ENCODE data around the gene PRPF39. TPM values are rescaled to one million over a fixed set of nuclear protein-coding genes. Genes with fewer than 3 reads are reported as not detected.

PRPF39 gene
- 10 to 100 TPM; 15.1 to 25.1 TPM for total RNA-seq
- polyA plus RNA-seq, result 10 to 100 TPM in 1 of 2 donors, 1 to 10 TPM in 1; 3.1 to 15.0 TPM

GRCh38 chr14:45083976-45084722, at the start of gene PRPF39:
Gene PRPF39 (plus strand): TSS chr14:45084116. CDS start chr14:45095240, 11,124 bp downstream.
- Histone ChIP-seq H3K4me1 (ENCODE audit: control insufficient read depth in 4 of 4, insufficient read depth in 4 of 4, low read length in 3 of 4) (peaks cover 0 to 35% (median 13%) of the 10 kb centered on the region in 4 donors), H3K9me3 (ENCODE audit: control insufficient read depth in 4 of 4, low read length in 3 of 4) (no peaks in the 10 kb centered on the region), H3K9ac (ENCODE audit: low read depth in 1 of 2, low read length in 2 of 2) (peak within 1 kb of the TSS; percentile 85 to 86), H3K4me3 (ENCODE audit: low read depth in 1 of 3, low read length in 3 of 3) (peak within 1 kb of the TSS; percentile 62 to 86 (median 68)), H3K27ac (ENCODE audit: low read depth in 1 of 2, low read length in 2 of 2) (peak within 1 kb of the TSS; percentile 80), H3K36me3 (ENCODE audit: control insufficient read depth in 4 of 4, insufficient read depth in 3 of 4, low read depth in 1 of 4, low read length in 3 of 4) (no peaks in the 10 kb centered on the region), H3K27me3 (ENCODE audit: control insufficient read depth in 4 of 4, insufficient read depth in 4 of 4, low read length in 3 of 4) (no peaks in the 10 kb centered on the region)
- TF ChIP-seq YY1 (IDR thresholded peaks at IDR 0.05), result peak; percentile 75
- TF ChIP-seq HNF4G (IDR thresholded peaks at IDR 0.05), result no peak
- TF ChIP-seq RAD21 (IDR thresholded peaks at IDR 0.05), result peak; percentile 17 to 22
- TF ChIP-seq RXRA (IDR thresholded peaks at IDR 0.05), result no peak
- peak; percentile 5 for TF ChIP-seq CTCF (IDR thresholded peaks at IDR 0.05; ENCODE audit: low read depth, low read length, missing input control)
- peak in 1 of 2 donors; percentile 25 for TF ChIP-seq EGR1 (IDR thresholded peaks at IDR 0.05; ENCODE audit: low read depth in 2 of 2)
- TF ChIP-seq REST (IDR thresholded peaks at IDR 0.05), result peak; percentile 64
- DNase-seq (ENCODE audit: low spot score), result peak; percentile 95
- under 1% methylated on average over 49 of the region's 49 CpGs for WGBS

DNA sequence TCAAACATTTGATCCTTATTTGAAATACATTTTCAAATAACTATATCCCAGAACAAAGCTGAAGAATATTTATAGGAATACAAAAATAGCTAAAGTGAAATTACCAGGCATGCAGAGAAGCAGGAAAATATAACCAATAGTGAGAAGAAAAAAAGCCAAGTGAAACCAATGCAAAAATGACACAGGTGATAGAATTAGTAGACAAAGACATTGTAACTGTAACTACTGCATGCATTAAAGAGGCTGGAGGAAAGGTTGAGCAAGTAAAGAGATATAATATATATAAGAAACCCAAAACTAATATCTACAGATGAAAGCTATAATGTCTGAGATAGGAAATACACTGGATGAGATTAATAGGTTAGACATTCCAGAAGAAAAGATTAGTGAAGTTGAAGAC, 49.2 kb upstream of the PRPF39 start:
- H3K9ac ChIP-seq (ENCODE audit: low read depth in 1 of 2, low read length in 2 of 2), result no peak overlapping the region
- DNase-seq (ENCODE audit: low spot score), result no peak
- peaks cover 0 to 4% (median under 1%) of the 10 kb centered on the region in 4 donors for H3K9me3 ChIP-seq (ENCODE audit: control insufficient read depth in 4 of 4, low read length in 3 of 4)
- H3K4me1 ChIP-seq (ENCODE audit: control insufficient read depth in 4 of 4, insufficient read depth in 4 of 4, low read length in 3 of 4), result no peaks in the 10 kb centered on the region
- TF ChIP-seq HNF4A (conservative IDR thresholded peaks at IDR 0.05) (no peak), YY1 (IDR thresholded peaks at IDR 0.05) (no peak), RXRA (IDR thresholded peaks at IDR 0.05) (no peak), SP1 (IDR thresholded peaks at IDR 0.05) (no peak), NR2F2 (IDR thresholded peaks at IDR 0.05) (no peak), JUND (IDR thresholded peaks at IDR 0.05) (no peak), EGR1 (IDR thresholded peaks at IDR 0.05; ENCODE audit: low read depth in 2 of 2) (no peak), GABPA (IDR thresholded peaks at IDR 0.05 in 1 of 2, conservative IDR thresholded peaks at IDR 0.05 in 1 of 2) (no peak), MAX (IDR thresholded peaks at IDR 0.05) (no peak), REST (IDR thresholded peaks at IDR 0.05) (no peak), FOXA1 (IDR thresholded peaks at IDR 0.05) (no peak), HNF4G (IDR thresholded peaks at IDR 0.05) (no peak), FOXA2 (IDR thresholded peaks at IDR 0.05) (no peak)
- TF ChIP-seq, protein P1, sequence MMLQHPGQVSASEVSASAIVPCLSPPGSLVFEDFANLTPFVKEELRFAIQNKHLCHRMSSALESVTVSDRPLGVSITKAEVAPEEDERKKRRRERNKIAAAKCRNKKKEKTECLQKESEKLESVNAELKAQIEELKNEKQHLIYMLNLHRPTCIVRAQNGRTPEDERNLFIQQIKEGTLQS (IDR thresholded peaks at IDR 0.05), result no peak
- TF ChIP-seq, protein P2, sequence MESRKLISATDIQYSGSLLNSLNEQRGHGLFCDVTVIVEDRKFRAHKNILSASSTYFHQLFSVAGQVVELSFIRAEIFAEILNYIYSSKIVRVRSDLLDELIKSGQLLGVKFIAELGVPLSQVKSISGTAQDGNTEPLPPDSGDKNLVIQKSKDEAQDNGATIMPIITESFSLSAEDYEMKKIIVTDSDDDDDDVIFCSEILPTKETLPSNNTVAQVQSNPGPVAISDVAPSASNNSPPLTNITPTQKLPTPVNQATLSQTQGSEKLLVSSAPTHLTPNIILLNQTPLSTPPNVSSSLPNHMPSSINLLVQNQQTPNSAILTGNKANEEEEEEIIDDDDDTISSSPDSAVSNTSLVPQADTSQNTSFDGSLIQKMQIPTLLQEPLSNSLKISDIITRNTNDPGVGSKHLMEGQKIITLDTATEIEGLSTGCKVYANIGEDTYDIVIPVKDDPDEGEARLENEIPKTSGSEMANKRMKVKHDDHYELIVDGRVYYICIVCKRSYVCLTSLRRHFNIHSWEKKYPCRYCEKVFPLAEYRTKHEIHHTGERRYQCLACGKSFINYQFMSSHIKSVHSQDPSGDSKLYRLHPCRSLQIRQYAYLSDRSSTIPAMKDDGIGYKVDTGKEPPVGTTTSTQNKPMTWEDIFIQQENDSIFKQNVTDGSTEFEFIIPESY (IDR thresholded peaks at IDR 0.05), result no peak
- peaks cover 5 to 20% (median 15%) of the 10 kb centered on the region in 4 donors for H3K36me3 ChIP-seq (ENCODE audit: control insufficient read depth in 4 of 4, insufficient read depth in 3 of 4, low read depth in 1 of 4, low read length in 3 of 4)
- no peak overlapping the region for H3K4me3 ChIP-seq (ENCODE audit: low read depth in 1 of 3, low read length in 3 of 3)
- H3K27me3 ChIP-seq (ENCODE audit: control insufficient read depth in 4 of 4, insufficient read depth in 4 of 4, low read length in 3 of 4), result no peaks in the 10 kb centered on the region
- no peak overlapping the region for H3K27ac ChIP-seq (ENCODE audit: low read depth in 1 of 2, low read length in 2 of 2)

All from liver (tissue), 9 donors.